Nephron (organoid): ENCODE results near the gene SMIM26.

ENCODE experiments used
- H3K27ac Mint-ChIP-seq, 3 experiments: 2 replicates each; pipeline ENCODE4 v1.8.0; 2020; ENCODE audit warnings: mixed read lengths in 3 of 3, mild to moderate bottlenecking in 2 of 3, moderate library complexity in 1 of 3
- H3K27me3 Mint-ChIP-seq: 2 replicates; pipeline ENCODE4 v1.8.0; 2021; ENCODE audit warnings: low read depth, mild to moderate bottlenecking, moderate library complexity, mixed read lengths
- H3K36me3 Mint-ChIP-seq: 2 replicates; pipeline ENCODE4 v1.8.0; 2020; ENCODE audit warnings: low read depth, mixed read lengths
- H3K4me1 Mint-ChIP-seq: 2 replicates; pipeline ENCODE4 v1.8.0; 2020; ENCODE audit warnings: mixed read lengths
- H3K4me3 Mint-ChIP-seq, 3 experiments: 2 replicates each; pipeline ENCODE4 v1.8.0; 2020; ENCODE audit warnings: mild to moderate bottlenecking in 3 of 3, mixed read lengths in 3 of 3, moderate library complexity in 2 of 3
- H3K9me3 Mint-ChIP-seq: 2 replicates; pipeline ENCODE4 v1.8.0; 2020; ENCODE audit warnings: mixed read lengths
- TF ChIP-seq, protein P1 (sequence below), 3 experiments: fragments of 200-600 bp; sonication (generic); IDR thresholded peaks; one replicate each; pipeline ENCODE4 v1.5.0; 2021; ENCODE audit warnings: antibody characterized with exemption in 3 of 3; ENCODE audit not compliant: unreplicated experiment in 3 of 3

Gene SMIM26

DNA sequence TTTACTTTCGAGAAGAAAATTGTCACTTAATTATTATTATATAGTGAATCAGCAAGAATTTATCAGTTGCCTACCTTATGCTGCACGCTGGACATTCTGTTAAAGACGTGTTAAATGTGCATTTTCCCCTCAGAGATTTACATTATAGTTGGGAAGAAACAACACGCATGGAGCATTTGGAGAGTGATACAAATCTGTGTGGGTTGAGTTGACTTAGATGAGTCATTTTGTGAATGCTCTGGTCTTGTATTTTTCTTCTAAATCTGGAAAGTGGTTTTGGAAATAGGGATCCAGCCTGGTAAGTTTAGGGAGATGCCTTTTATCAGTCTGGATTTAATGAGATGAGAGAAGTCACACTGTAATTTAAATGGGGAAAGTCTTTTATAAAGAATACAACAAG is 24.0 kb upstream of the SMIM26 start:
- Mint-ChIP-seq H3K4me3 (no peak overlapping the region), H3K27me3 (no peaks in the 10 kb centered on the region), H3K4me1 (no peaks in the 10 kb centered on the region), H3K27ac (no peak overlapping the region), H3K9me3 (peaks cover 6% of the 10 kb centered on the region), H3K36me3 (peaks cover 49% of the 10 kb centered on the region)
- TF ChIP-seq, protein P1, sequence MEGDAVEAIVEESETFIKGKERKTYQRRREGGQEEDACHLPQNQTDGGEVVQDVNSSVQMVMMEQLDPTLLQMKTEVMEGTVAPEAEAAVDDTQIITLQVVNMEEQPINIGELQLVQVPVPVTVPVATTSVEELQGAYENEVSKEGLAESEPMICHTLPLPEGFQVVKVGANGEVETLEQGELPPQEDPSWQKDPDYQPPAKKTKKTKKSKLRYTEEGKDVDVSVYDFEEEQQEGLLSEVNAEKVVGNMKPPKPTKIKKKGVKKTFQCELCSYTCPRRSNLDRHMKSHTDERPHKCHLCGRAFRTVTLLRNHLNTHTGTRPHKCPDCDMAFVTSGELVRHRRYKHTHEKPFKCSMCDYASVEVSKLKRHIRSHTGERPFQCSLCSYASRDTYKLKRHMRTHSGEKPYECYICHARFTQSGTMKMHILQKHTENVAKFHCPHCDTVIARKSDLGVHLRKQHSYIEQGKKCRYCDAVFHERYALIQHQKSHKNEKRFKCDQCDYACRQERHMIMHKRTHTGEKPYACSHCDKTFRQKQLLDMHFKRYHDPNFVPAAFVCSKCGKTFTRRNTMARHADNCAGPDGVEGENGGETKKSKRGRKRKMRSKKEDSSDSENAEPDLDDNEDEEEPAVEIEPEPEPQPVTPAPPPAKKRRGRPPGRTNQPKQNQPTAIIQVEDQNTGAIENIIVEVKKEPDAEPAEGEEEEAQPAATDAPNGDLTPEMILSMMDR (IDR thresholded peaks at IDR 0.05; ENCODE audit: unreplicated experiment in 3 of 3) = no peak

DNA sequence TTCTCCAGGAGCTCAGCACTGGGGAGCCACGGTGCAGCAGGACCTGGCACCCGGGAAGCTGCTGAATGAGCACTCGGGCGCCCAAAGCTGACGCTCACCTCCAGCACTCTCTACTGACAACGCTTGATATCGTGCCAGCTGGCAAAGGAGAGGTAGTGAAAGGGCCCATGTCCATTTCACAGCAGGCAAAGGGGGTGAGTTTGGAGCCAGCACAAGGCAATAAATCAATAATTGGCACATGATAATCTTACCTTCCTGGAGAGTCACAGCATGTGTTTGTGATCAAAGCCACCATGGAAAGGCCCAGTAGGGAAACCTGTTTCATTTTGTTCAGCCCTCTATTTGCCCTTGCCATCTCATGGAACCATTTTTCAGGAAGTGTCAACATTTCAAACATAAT is 23.3 kb upstream of the SMIM26 start:
- no peak overlapping the region for H3K4me3 Mint-ChIP-seq
- H3K27ac Mint-ChIP-seq = peak overlapping the region in 2 of 3 experiments; percentile 12 to 61
- H3K27me3 Mint-ChIP-seq = no peaks in the 10 kb centered on the region
- peaks cover 6% of the 10 kb centered on the region for H3K9me3 Mint-ChIP-seq
- TF ChIP-seq, protein P1 (IDR thresholded peaks at IDR 0.05; ENCODE audit: unreplicated experiment in 3 of 3) = no peak
- H3K4me1 Mint-ChIP-seq = no peaks in the 10 kb centered on the region
- peaks cover 48% of the 10 kb centered on the region for H3K36me3 Mint-ChIP-seq

DNA sequence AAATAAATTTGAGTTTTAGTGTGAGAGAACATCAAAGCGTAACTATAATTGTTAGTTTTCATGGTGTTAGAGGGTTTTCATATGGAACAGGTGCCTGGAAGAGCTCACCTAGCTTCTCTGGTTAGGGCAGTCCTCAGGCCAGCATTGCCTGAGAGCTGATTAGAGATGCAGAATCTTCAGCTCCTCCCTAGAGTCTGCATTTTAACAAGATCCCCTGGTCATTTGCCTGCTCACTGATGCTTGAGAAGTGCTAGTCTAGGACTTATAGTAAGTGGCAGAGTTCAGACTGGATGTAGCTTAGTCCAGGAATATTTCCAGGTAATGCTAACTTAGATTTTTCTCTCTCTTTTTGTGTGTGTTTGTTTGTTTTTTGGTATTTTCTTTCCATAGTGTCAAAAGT is 21.7 kb upstream of the SMIM26 start:
- Mint-ChIP-seq H3K36me3 (peaks cover 43% of the 10 kb centered on the region), H3K4me1 (no peaks in the 10 kb centered on the region), H3K27me3 (no peaks in the 10 kb centered on the region), H3K27ac (peak overlapping the region; percentile 1 to 70 (median 62)), H3K4me3 (no peak overlapping the region), H3K9me3 (no peaks in the 10 kb centered on the region)
- TF ChIP-seq, protein P1 (IDR thresholded peaks at IDR 0.05; ENCODE audit: unreplicated experiment in 3 of 3) = no peak

DNA sequence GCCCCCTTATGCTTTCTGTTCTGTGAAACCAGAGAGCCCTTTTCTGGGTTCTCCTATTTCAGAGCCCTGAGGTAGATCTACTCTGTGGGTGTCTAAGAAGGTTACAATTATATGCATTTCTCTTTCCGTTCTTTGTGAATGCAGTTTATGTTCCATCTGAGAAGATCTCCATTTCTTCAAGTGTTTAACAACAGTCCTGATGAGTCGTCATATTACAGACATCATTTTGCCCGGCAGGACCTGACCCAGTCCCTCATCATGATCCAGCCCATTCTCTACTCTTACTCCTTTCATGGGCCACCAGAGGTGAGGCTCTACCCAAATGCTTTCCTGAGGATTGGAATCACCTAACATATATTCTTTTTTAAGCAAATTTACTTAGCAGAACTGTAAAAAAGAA is 18.8 kb upstream of the SMIM26 start:
- Mint-ChIP-seq H3K27ac (no peak overlapping the region), H3K9me3 (no peaks in the 10 kb centered on the region), H3K4me3 (no peak overlapping the region), H3K27me3 (no peaks in the 10 kb centered on the region), H3K36me3 (peaks cover 41% of the 10 kb centered on the region), H3K4me1 (no peaks in the 10 kb centered on the region)
- TF ChIP-seq, protein P1 (IDR thresholded peaks at IDR 0.05; ENCODE audit: unreplicated experiment in 3 of 3) = no peak

DNA sequence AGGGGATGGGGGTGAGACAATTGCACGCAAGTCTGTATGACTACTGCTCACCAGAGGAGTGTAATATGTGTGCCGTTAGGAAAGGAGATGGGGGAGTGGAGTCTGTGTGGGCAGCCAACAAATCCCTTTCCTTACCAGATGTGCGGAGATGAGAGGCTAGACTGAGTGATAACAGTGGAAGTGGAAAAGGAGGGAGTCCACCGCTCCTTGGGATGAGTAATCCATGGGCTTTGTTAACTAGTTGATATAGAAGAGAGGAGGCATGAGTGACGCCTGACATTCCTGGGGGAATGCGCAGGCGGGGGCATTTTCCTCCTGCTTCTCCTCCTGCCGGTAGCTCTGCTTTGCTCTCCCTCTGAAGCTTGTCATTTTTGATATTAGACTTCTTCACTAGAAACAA is 13.5 kb upstream of the SMIM26 start:
- Mint-ChIP-seq H3K36me3 (peaks cover 65% of the 10 kb centered on the region), H3K27ac (no peak overlapping the region), H3K27me3 (no peaks in the 10 kb centered on the region)

DNA sequence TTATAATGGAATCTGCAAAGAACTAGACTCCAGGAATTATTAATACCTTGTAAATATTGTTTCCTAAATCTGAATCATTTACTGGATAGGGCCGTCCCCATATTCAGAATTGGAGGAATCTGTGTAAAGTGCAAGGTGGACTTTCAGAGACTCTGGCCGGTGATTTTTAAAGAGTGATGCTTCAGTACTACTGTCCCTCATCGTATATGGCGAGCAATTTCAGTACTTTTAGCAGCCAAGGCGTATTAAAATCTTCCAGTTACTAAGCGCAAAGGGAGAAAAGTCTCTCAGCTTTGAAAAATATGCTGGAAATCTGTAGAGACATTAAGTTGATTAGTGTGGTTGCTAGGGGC is 483 bp downstream of the SMIM26 start:
- TF ChIP-seq, protein P1 (IDR thresholded peaks at IDR 0.05; ENCODE audit: unreplicated experiment in 3 of 3) = no peak
- H3K27ac Mint-ChIP-seq = peak overlapping the region; percentile 96 to 99 (median 99)
- H3K4me3 Mint-ChIP-seq = peak overlapping the region; percentile 93 to 99 (median 98)
- no peaks in the 10 kb centered on the region for H3K9me3 Mint-ChIP-seq
- H3K4me1 Mint-ChIP-seq = peaks cover 11% of the 10 kb centered on the region
- peaks cover 41% of the 10 kb centered on the region for H3K36me3 Mint-ChIP-seq
- H3K27me3 Mint-ChIP-seq = no peaks in the 10 kb centered on the region

More for the DNA sequence above, 13.5 kb upstream of the SMIM26 start:
- H3K4me3 Mint-ChIP-seq = no peak overlapping the region
- TF ChIP-seq, protein P1 (IDR thresholded peaks at IDR 0.05; ENCODE audit: unreplicated experiment in 3 of 3) = no peak
- no peaks in the 10 kb centered on the region for H3K4me1 Mint-ChIP-seq
- no peaks in the 10 kb centered on the region for H3K9me3 Mint-ChIP-seq
